ENCODE results near the gene SOCS1. TPM values are rescaled to one million over a fixed set of nuclear protein-coding genes. Genes with fewer than 3 reads are reported as not detected.
"Not testable (repeated sequence)": the region's sequence is repeated elsewhere in the genome, so short reads cannot be mapped to it uniquely, and the experiment has no call there.

Gene SOCS1
- polyA plus RNA-seq, 2 of the 4 experiments (the other 2 are of a cell fraction): 0.16 to 0.26 TPM

- 55% methylated on average over 4 of the region's 6 CpGs for WGBS (ENCODE audit: missing lambda C conversion rate)
- Histone ChIP-seq H3K4me1 (no peaks in the 10 kb centered on the region), H3K4me3 (no peak overlapping the region), H3K27ac (no peak overlapping the region), H3K4me2 (no peak overlapping the region), H3K9me3 (no peaks in the 10 kb centered on the region)
- ATAC-seq (no peak), FAIRE-seq (no peak), DNase-seq (ENCODE audit: low read depth in 1 of 2, low spot score in 1 of 2) (no peak)
- ChIA-PET CTCF (interaction anchor here (1.2 kb wide), 3 partner anchors 40 to 45 kb away, joined by 3 to 4 read pairs (median 3); no protein-coding TSS in a partner anchor), POLR2A (no interaction called here)
- TF ChIP-seq CHD4 (IDR thresholded peaks at IDR 0.05; ENCODE audit: borderline replicate concordance) (no peak), HOXA7 (CRISPR knock-in tag; IDR thresholded peaks at IDR 0.05) (no peak), EP300 (IDR thresholded peaks at IDR 0.05) (no peak), TFCP2L1 (CRISPR knock-in tag; IDR thresholded peaks at IDR 0.05) (no peak), GATA3 (IDR thresholded peaks at IDR 0.05; ENCODE audit: borderline replicate concordance) (no peak), MYC (IDR thresholded peaks at IDR 0.05; ENCODE audit: borderline replicate concordance, low read length) (no peak), FOSB (CRISPR knock-in tag; IDR thresholded peaks at IDR 0.05) (no peak), KDM5A (IDR thresholded peaks at IDR 0.05) (no peak), RAD21 (conservative IDR thresholded peaks at IDR 0.05 in 1 of 2, IDR thresholded peaks at IDR 0.05 in 1 of 2) (no peak), RCOR1 (IDR thresholded peaks at IDR 0.05; ENCODE audit: low read depth, low read length) (no peak), HDAC2 (IDR thresholded peaks at IDR 0.05) (no peak), E2F6 (IDR thresholded peaks at IDR 0.05; ENCODE audit: borderline replicate concordance, low read depth) (no peak), CEBPB (IDR thresholded peaks at IDR 0.05) (no peak), HOXB5 (CRISPR knock-in tag; IDR thresholded peaks at IDR 0.05) (no peak)
- TF ChIP-seq, protein P1, sequence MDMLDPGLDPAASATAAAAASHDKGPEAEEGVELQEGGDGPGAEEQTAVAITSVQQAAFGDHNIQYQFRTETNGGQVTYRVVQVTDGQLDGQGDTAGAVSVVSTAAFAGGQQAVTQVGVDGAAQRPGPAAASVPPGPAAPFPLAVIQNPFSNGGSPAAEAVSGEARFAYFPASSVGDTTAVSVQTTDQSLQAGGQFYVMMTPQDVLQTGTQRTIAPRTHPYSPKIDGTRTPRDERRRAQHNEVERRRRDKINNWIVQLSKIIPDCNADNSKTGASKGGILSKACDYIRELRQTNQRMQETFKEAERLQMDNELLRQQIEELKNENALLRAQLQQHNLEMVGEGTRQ (IDR thresholded peaks at IDR 0.05): no peak
- TF ChIP-seq, protein P2, sequence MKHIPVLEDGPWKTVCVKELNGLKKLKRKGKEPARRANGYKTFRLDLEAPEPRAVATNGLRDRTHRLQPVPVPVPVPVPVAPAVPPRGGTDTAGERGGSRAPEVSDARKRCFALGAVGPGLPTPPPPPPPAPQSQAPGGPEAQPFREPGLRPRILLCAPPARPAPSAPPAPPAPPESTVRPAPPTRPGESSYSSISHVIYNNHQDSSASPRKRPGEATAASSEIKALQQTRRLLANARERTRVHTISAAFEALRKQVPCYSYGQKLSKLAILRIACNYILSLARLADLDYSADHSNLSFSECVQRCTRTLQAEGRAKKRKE (CRISPR knock-in tag; IDR thresholded peaks at IDR 0.05; ENCODE audit: low read depth): no peak
Measured at GRCh38 chr16:11299865-11300559, 44.0 kb upstream of the SOCS1 start.

DNA sequence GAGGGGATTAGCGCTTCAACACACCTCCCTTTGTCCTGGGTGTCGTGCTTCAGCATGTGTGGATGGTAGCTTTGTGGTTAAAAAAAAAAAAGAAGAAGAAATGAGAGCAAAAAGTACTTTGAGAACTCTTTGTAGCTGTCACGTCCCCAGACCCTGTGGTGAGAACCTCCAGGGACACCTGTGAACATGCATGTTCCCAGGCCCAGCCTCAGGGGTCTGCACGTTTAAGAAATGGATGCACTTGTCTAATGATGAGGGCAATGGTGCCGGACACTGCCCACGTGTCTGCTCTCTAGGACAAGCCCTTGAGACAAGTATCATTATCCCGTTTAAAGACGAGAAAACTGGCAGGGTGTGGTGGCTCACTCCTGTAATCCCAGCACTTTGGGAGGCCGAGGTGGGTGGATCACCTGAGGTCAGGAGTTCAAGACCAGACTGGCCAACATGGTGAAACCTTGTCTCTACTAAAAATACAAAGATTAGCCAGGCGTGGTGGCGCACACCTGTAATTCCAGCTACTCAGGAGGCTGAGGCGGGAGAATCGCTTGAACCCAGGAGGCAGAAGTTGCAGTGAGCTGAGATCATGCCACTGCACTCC lies 43.0 kb upstream of the SOCS1 start:
- FAIRE-seq; POLR2A ChIA-PET; H3K4me1 ChIP-seq; H3K4me2 ChIP-seq; H3K4me3 ChIP-seq; H3K9me3 ChIP-seq; ATAC-seq; DNase-seq (ENCODE audit: low read depth in 1 of 2, low spot score in 1 of 2); H3K27ac ChIP-seq: not testable (repeated sequence)
- CTCF ChIA-PET: interaction anchor here (1.0 to 1.2 kb wide), 2 partner anchors 44 to 336 kb away, joined by 3 to 7 read pairs; no protein-coding TSS in a partner anchor
- WGBS (ENCODE audit: missing lambda C conversion rate): 72% methylated on average over 13 of the region's 13 CpGs

- Histone ChIP-seq H3K4me3 (no peak overlapping the region), H3K9me3 (no peaks in the 10 kb centered on the region), H3K4me1 (no peaks in the 10 kb centered on the region), H3K27ac (no peak overlapping the region), H3K4me2 (no peak overlapping the region)
- WGBS (ENCODE audit: missing lambda C conversion rate): 81% methylated on average over 5 of the region's 5 CpGs
- ATAC-seq: no peak
- ChIA-PET CTCF (interaction anchor here (1.0 kb wide), 1 partner anchor 335 kb away, joined by 7 read pairs; no protein-coding TSS in a partner anchor), POLR2A (no interaction called here)
- no peak for DNase-seq (ENCODE audit: low read depth in 1 of 2, low spot score in 1 of 2)
- no peak for TF ChIP-seq SMC3 (IDR thresholded peaks at IDR 0.05)
- TF ChIP-seq HOXB5 (CRISPR knock-in tag; IDR thresholded peaks at IDR 0.05): no peak
- no peak for TF ChIP-seq EHMT2 (IDR thresholded peaks at IDR 0.05; ENCODE audit: low read depth)
- TF ChIP-seq CEBPB (IDR thresholded peaks at IDR 0.05): no peak
- FAIRE-seq: no peak
Measured at GRCh38 chr16:11298143-11298900, 42.3 kb upstream of the SOCS1 start.
